NCI-H524 treated with DMSO at 0.1 percent for 48 hours (cell line): ENCODE data around the gene ST6GALNAC3.
A peak's percentile ranks its signal among the peaks of the same experiment; 100 is the strongest.

Source experiments
- DNase-seq: peaks from one replicate; lab custom pipeline; 2025; lab: John Stamatoyannopoulos, UW

ST6GALNAC3 gene

DNA sequence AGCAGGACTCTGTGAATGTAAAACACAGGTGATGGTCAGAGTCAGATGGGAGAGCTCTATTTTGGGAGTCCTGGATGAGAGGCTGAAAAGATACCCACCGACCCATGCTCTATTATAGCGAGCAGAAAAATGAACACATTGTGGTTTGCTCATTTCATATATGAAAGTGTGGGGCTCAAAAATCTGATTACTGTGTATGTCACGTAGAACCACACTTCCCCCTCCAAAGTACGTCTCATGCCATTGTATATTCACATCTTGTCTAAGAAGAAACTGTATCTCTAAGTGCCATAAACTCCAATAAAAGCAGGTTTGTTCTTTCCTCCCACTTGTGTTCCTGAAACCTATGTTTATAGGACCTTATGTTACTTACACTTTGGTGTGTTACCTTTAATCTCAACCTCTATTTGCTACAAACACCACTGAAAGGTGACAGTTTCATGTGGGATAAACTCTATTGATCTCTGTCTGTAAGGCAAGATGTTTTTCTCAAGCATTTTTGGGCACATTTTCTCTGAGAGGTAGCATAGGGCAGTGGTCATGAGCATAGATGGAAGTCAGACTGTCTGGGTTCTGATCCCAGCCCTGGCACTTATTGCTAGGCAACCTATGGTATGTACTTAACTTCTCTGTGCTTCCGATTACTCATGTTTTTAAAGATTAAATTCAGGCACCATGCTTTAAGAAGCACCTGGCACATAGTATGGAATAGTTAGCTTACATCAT, 214.4 kb downstream of the ST6GALNAC3 start:
- no peak for DNase-seq

DNA sequence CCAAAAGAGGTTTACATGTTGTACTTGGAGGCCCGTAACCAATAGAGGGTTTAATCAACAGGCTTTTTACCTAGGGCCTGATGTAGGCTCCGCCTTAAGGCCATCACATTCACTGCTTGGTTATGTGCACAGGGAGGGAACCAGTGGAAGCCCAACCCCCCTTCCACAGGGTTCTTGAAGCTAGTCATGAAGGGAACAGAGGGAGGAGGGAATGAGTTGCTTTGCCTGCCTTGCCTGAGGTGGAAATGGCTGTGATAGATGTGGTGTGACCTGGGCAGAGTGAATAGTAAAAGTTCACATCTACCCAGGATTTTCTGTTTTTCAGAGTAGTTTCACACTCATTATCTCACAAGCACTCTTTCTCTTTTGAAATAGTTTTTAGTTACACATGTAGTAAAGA, 215.1 kb downstream of the ST6GALNAC3 start:
- DNase-seq: no peak

DNA sequence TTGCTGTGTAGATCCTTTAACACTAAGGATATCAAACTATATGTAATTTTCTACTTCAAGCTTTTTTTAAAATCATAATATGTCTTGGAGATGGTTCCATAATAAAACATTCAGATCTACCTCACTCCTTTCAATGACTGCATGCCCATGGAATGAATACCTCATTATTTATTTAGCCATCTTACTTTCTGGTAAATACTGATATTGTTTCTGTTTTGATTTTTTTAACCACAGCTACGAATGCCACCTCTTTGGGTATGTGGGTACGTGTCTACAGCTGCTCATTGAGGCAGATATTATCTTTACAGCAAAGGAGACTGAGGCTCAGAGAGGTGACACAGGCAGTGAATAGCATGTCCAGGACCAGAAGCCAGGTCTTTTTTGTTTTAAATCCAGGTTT, 215.7 kb downstream of the ST6GALNAC3 start:
- DNase-seq: no peak

DNA sequence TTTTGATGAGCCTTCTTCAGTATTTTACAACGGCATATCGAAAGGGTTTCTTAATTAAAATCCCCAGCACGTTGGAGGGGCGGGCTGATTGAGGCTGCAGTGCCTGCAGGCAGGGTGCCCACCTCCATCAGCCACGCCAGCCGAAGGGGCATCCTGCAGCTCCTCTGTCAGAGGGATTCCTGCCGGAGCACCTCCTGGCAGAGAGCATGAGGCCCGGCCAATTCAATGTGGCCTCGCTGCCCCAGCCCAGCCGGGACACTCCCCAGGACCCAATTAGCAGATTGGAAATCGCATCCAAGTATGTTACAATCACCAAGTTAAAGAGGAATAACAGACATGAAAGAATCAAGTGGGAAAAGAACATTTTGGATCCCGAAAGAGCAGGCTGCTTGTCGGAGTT, 216.6 kb downstream of the ST6GALNAC3 start:
- no peak for DNase-seq

- peak; percentile 83 for DNase-seq
These were observed 217.2 kb downstream of the ST6GALNAC3 start for GRCh38 chr1:76291737-76292136.

DNA sequence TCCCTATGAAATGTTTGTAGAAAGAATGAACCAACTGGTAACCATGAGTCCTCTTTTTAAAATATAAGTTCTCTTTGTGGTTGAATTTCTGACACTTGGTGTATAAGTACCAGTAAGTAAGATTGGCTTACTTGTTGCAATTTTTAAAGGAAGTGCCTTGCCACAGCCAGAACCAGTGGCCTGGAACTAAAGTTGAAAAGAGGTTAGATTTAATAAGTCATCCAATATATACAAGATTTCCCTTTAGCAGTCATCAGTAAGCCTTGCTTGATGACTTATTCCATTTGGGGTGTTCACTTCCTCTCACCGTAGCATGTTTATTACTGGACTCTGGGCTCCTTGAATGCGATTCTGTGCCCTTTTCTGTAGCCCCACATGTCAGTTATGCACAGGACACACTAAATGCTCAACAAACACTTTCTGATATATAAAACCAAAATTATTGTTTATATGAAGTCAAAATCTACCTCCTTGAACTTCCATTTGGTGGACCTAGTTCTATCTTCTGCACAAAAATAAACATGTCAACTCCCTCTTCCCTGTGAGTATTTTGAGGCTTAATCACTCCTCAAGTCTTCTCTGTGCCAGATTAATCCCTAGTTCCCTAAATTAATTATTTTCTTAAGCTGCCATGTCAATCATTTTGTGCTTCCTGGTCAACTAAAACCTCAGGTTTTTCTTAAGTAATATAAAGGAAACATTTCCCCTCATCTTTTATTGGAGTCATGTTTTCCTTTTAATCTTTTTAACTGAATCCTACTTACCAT, 218.1 kb downstream of the ST6GALNAC3 start:
- DNase-seq: no peak

GRCh38 chr1:76293831-76294230, 219.3 kb downstream of the ST6GALNAC3 start:
- no peak for DNase-seq

DNA sequence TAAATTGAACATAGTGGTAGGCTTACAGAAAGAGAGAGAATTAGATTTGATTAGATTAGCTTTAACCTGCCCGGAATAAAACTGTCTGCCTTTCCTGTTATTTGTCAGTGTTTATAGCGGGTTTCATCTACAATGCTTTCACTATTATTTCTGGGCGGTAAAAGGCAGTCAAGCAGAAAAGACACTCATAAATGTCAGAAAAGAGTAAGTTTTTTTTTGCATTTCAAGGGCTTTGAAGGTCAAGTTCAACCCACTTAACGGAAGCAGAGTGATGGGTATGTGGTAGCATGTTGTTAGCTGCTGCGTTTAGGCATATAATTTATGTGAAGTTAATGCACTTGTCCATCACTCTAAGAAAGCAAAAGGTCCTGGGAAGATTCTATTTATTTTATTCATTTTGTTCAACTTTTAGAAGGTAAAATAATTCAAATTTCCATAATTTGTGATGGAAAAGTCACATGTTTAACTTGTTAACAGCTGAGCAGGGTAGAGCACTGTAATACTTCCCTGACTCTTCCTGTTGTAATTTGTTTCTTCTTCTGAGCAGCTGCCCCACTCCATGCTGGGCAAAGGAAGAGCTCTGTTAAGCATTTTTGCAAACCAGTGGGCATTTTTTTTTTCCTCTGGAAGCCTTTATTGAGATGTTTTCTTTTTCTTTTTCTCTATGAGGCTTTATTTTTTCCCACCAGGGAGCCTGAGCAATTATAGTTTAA, 220.1 kb downstream of the ST6GALNAC3 start:
- DNase-seq: no peak

DNA sequence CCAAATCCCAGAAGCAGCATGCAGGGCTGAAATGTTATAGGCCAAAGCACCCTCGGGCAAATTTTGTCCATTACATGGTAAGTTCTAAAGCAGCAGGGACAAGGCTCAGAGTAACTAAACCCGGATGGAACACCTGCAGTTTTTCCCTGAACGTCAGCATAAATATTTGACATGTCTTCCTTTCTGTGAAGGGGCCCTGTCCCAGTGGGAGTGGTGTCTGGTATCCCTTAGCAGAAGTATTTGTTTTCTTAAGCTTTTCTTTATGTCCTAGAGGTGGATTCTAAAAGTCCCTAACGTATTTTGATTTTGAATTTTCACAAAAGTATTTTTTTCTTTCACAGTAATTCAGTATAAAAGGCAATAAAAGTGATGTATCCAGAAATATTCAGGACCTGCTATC, 223.9 kb downstream of the ST6GALNAC3 start:
- DNase-seq: no peak

- no peak for DNase-seq
These were observed 224.5 kb downstream of the ST6GALNAC3 start for GRCh38 chr1:76299036-76299435.

DNA sequence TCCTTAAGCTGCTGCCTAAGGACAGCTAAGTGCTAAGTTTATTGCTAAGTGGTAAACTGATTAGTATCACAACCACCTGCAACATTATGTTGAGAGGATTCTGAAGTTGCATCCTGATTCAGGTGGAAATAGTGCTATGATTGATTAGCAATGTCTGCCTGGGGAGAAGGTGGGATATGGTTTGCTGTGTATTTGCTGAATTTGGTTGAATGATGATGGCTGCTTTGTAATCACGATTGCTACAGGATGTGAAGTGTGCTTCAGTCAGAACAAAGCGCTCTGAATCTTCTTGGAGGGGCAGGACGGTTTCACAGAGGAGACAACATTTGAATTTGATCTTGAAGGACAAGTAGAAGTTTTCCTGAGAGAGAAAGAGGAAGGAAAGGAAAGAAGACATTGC, 226.0 kb downstream of the ST6GALNAC3 start:
- no peak for DNase-seq

GRCh38 chr1:76302711-76303339, 228.3 kb downstream of the ST6GALNAC3 start:
- DNase-seq: no peak

GRCh38 chr1:76303340-76303717, 228.8 kb downstream of the ST6GALNAC3 start:
- DNase-seq: peak; percentile 13

DNA sequence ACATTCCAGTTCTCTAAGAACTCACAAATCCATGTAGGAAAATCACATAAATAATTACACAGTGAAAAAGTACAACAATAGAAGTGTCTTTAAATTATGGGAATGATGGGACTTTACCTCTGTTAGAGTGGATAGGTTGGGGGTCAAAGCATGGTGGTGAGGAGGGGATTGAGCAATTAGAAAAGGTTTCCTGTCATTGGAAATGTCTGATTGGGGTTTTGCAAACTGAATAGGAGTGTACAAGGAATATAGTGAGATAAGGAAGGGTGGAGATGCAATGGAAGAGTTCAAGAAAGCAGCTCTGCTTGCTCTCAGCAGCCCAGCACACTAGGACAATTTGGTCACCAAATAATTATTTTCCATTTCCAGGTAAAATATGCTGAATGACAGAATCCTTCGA, 238.8 kb downstream of the ST6GALNAC3 start:
- no peak for DNase-seq

DNA sequence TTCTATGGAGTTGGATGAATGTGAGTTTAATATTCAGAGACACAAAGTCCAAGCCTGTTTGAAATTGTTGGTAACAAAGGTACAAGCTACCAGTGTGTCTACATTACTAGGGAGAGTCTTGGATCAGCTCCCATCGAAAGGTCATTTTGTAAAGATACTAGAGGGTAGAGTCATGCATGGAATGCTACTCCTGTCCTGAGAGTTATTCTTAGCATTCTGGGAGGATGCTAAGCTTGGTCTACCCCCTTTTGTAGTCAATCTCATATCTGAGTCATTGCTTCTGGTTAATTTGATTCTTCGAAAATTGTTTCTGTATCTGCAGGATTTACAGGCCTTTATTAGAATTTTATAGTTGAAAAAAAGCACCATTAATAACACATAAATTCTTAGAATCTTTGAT, 240.2 kb downstream of the ST6GALNAC3 start:
- DNase-seq: no peak

DNA sequence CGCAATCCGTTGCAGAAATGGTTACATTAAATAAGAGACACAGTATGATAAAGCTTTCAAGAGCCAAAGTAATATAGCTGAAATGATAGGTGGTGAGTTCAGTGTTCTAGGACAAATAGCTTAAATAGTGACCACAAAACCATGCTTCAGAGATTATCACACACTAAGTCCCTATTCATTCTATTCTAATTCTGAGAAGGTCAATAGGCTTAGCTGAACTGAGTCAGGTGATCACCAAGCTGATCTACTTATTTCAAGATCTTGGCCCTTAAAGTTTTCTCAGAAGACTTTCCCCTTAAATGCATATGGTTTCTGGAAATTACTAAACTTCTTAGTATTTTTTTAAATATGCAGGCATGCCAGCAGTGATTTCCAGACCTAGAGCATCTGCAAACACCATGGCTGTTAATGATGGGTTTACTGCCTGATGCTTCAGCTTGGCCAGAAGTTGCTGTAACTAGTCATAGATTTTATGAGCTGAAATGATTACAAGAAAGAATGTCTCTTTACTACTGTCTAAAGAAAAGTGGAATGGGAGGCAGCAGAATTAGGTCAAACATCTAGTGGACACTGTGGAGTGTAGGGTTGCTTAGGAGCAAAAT, 242.9 kb downstream of the ST6GALNAC3 start:
- DNase-seq: no peak

DNA sequence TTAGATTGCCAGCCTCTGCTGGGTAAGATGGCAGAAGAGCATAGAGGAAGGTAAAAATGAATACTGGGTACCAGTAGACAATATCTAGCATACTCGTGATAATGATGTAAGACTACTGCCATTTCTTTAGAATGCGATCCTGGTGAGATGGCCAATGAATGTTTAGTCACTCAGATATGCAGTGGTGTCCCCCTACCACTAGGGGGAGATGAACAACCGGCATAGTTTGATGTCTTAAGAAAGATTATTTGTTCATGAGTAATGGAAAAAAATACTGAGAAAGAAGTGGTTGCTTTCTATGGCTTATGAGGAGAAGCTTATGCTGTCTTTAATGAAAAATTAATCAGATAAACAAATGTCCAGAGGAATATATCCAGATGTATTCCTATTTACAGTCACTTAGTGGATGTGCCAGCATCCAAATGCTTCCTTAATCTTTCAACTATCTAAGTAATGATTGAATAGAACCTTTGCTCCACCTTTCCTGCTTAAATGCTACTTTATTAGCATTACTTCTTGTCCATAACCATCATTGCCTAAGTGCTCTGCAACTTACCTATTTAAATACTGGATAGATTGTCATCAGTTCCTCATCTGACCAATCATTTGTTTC, 256.6 kb downstream of the ST6GALNAC3 start:
- peak; percentile 47 for DNase-seq

DNA sequence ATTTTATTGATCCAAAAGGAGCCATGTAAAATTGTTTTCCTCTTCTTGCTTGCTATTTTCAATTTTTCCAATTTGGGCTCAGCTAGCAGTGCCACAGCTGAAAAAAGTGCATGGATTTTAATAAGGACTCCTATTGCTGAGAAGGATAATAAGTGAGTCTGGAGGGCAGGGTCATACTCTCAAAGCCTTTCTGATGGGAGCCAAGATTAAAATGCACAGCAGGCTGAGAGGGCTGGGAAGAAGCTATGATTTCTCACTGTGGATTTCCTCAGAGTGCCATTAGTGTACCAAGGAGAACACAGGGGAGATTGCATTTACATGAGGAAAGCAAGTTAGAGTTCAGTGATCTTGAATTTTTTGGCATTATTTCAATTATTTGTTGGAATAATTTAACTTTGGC, 261.3 kb downstream of the ST6GALNAC3 start:
- no peak for DNase-seq

DNA sequence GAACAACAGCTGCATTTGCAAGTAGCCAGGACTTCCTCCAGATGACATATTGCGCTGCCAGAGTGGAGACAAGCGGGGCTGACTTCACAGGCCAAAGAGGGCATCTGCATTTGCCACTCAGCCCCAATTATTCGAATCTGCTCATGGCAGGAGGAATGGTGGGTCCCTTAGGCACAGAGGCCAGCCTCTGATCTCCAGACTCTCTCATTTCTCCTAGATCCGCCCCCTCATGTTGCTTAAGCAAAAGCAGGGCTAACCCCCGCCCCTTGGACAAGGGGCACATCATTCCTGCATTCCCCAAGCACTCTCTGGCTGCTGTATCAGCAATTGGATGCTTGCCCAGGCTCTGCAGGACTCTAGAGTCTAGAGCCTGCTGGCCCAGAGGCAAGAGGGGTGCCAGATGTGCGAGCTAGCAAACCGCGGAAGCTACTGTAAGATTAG, 262.4 kb downstream of the ST6GALNAC3 start:
- DNase-seq: peak; percentile 35

DNA sequence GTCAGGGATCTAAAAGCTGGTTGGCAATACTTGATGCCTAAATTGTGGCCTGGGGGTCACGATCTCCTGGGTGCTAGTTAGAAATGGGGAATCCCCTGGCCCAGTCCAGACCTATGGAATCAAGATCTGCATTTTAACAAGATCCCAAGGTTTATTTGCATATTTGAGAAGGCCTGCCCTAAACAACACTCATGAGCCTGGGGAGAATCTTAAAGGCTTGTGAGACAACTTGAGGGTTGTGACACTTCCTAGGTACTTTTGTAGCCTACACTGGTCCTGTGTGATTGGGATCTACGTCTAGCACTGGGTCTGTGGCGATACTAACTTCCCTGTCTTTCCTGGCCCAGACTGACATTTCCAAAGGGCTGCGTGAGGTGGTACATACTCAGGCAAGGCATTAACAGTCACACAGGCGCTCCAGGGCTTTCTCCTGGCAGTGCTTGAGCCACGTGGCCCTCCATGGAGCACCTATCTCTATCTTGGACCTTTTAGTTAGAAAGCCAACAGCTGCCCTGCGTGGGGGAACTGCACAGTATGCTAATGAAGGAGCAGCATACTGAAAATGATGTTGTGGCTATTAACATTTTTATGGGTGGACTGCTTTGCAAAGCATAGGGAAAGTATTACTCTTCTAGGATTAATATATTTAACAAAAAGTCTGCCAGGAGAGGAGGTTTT, 263.1 kb downstream of the ST6GALNAC3 start:
- DNase-seq: no peak

GRCh38 chr1:76340056-76340455, 265.5 kb downstream of the ST6GALNAC3 start:
- no peak for DNase-seq
